Measurements from ENCODE around the gene JMJD8. TPM values are rescaled to one million over a fixed set of nuclear protein-coding genes. Genes with fewer than 3 reads are reported as not detected.

The JMJD8 gene
- total and polyA plus RNA-seq, 9 of the 15 experiments (the other 6 are each of a cell fraction or from before 2014, with no cell fraction given) = 1.2 to 50.6 (median 29.3) TPM

GRCh38 chr16:709566-710499 is 25.7 kb upstream of the JMJD8 start (continued):
- TF ChIP-seq MBD2 (IDR thresholded peaks at IDR 0.05; ENCODE audit: borderline replicate concordance, low read depth) (peak; percentile 93), EWSR1 (IDR thresholded peaks at IDR 0.05; ENCODE audit: borderline replicate concordance, low read depth, partially characterized antibody) (no peak), HOMEZ (CRISPR knock-in tag; IDR thresholded peaks at IDR 0.05) (no peak), KLF10 (CRISPR knock-in tag; IDR thresholded peaks at IDR 0.05) (no peak), JUNB (CRISPR knock-in tag; conservative IDR thresholded peaks at IDR 0.05) (no peak), PRPF4 (IDR thresholded peaks at IDR 0.05; ENCODE audit: insufficient read depth, low read depth, low read length, poor library complexity, severe bottlenecking) (no peak), HDAC6 (IDR thresholded peaks at IDR 0.05; ENCODE audit: low read depth, low read length) (no peak), PBX2 (CRISPR knock-in tag; IDR thresholded peaks at IDR 0.05; ENCODE audit: low read depth) (no peak), PBX2 (tag; conservative IDR thresholded peaks at IDR 0.05; ENCODE audit: low read depth) (no peak), ERF (CRISPR knock-in tag; IDR thresholded peaks at IDR 0.05) (no peak), CTCF (IDR thresholded peaks at IDR 0.05 in 2 of 3, conservative IDR thresholded peaks at IDR 0.05 in 1 of 3; ENCODE audit: insufficient read depth in 2 of 3, low read depth in 1 of 3, low read length in 3 of 3) (no peak), FOXJ2 (tag; IDR thresholded peaks at IDR 0.05) (peak; percentile 53; the same call in 1 of the 2 replicates), TGIF2 (CRISPR knock-in tag; IDR thresholded peaks at IDR 0.05) (no peak), NFE2L1 (tag; IDR thresholded peaks at IDR 0.05; ENCODE audit: borderline replicate concordance, low read depth) (no peak), ARID3B (CRISPR knock-in tag; IDR thresholded peaks at IDR 0.05; ENCODE audit: borderline replicate concordance) (no peak), HLTF (IDR thresholded peaks at IDR 0.05) (no peak), ARID3A (IDR thresholded peaks at IDR 0.05; ENCODE audit: borderline replicate concordance, low read depth, low read length) (no peak)

All from K562 (cell line).